ENCODE data around the gene FNDC3B.

- TF ChIP-seq CTCF (IDR thresholded peaks at IDR 0.05; ENCODE audit: insufficient read depth, low read length, poor library complexity, severe bottlenecking): no peak
- TF ChIP-seq EZH2phosphoT487 (conservative IDR thresholded peaks at IDR 0.05; ENCODE audit: low read length): no peak
Observed at GRCh38 chr3:172258624-172259023, 219.2 kb downstream of the FNDC3B start.

All from SU-DHL-6 (cell line).